ENCODE measurements around the gene RFT1. TPM values are rescaled to one million over a fixed set of nuclear protein-coding genes. Genes with fewer than 3 reads are reported as not detected.

RFT1 gene
- total RNA-seq, 6 experiments from 2014 or later: 9.3 to 12.4 (median 10.4) TPM

GRCh38 chr3:53079147-53079546 is 51.1 kb downstream of the RFT1 start:
- Histone ChIP-seq H3K36me3 (no peaks in the 10 kb centered on the region), H3K27me3 (no peaks in the 10 kb centered on the region), H3K9me3 (no peaks in the 10 kb centered on the region), H3K4me1 (peaks cover 0 to 7% (median 0%) of the 10 kb centered on the region in 4 donors), H3K27ac (no peak overlapping the region), H3K4me3 (no peak overlapping the region)
- WGBS (ENCODE audit: insufficient coverage, low coverage, low lambda C conversion rate, missing lambda C conversion rate): no CpG with 5 or more reads among the region's 6 CpGs
- intact Hi-C loops (cut with DNase I): loop anchor here (10.0 kb wide), 2 partner anchors 214 to 224 kb away; no protein-coding TSS in a partner anchor
- no peak for TF ChIP-seq POLR2A (IDR thresholded peaks at IDR 0.05)
- no peak for TF ChIP-seq CTCF (IDR thresholded peaks at IDR 0.05)
- DNase-seq (no peak), ATAC-seq (no peak)

- DNase-seq: no peak
- Histone ChIP-seq H3K27ac (no peak overlapping the region), H3K4me1 (peaks cover 0 to 7% (median 0%) of the 10 kb centered on the region in 4 donors), H3K4me3 (no peak overlapping the region), H3K9me3 (no peaks in the 10 kb centered on the region), H3K36me3 (no peaks in the 10 kb centered on the region), H3K27me3 (no peaks in the 10 kb centered on the region)
- 78% methylated on average over 3 of the region's 3 CpGs for whole genome bisulfite sequencing (ENCODE audit: insufficient coverage, low coverage, low lambda C conversion rate, missing lambda C conversion rate)
- no peak for TF ChIP-seq CTCF (IDR thresholded peaks at IDR 0.05)
- TF ChIP-seq POLR2A (IDR thresholded peaks at IDR 0.05): no peak
- intact Hi-C loops (cut with DNase I): loop anchor here (10.0 kb wide), 2 partner anchors 214 to 224 kb away; no protein-coding TSS in a partner anchor
- ATAC-seq: no peak
These were observed 51.6 kb downstream of the RFT1 start for GRCh38 chr3:53078656-53079055.

GRCh38 chr3:53077476-53078220 is 52.6 kb downstream of the RFT1 start:
- Histone ChIP-seq H3K9me3 (no peaks in the 10 kb centered on the region), H3K27ac (no peak overlapping the region), H3K36me3 (no peaks in the 10 kb centered on the region), H3K27me3 (no peaks in the 10 kb centered on the region), H3K4me1 (peaks cover 0 to 6% (median 0%) of the 10 kb centered on the region in 4 donors), H3K4me3 (no peak overlapping the region)
- TF ChIP-seq CTCF (IDR thresholded peaks at IDR 0.05): no peak
- TF ChIP-seq POLR2A (IDR thresholded peaks at IDR 0.05): no peak
- DNase-seq (no peak), ATAC-seq (no peak)
- intact Hi-C loops (cut with DNase I): loop anchor here (10.0 kb wide), 2 partner anchors 213 to 223 kb away; no protein-coding TSS in a partner anchor
- 77% methylated on average over 4 of the region's 10 CpGs for WGBS (ENCODE audit: insufficient coverage, low coverage, low lambda C conversion rate, missing lambda C conversion rate)

- TF ChIP-seq CTCF (IDR thresholded peaks at IDR 0.05) (no peak), POLR2A (IDR thresholded peaks at IDR 0.05) (no peak)
- no peaks in the 10 kb centered on the region for H3K9me3 ChIP-seq
- intact Hi-C loops (cut with DNase I): loop anchor here (10.0 kb wide), 2 partner anchors 211 to 221 kb away; no protein-coding TSS in a partner anchor
- H3K4me3 ChIP-seq: no peak overlapping the region
- no peaks in the 10 kb centered on the region for H3K27me3 ChIP-seq
- DNase-seq (no peak), ATAC-seq (no peak)
- H3K36me3 ChIP-seq: no peaks in the 10 kb centered on the region
- 60% methylated on average over 1 of the region's 3 CpGs for WGBS (ENCODE audit: insufficient coverage, low coverage, low lambda C conversion rate, missing lambda C conversion rate)
- H3K4me1 ChIP-seq: peaks cover 0 to 11% (median 0%) of the 10 kb centered on the region in 4 donors
- H3K27ac ChIP-seq: no peak overlapping the region
These were observed 54.5 kb downstream of the RFT1 start for GRCh38 chr3:53075743-53076140.
